Left lung (tissue), 10 donors: ENCODE data around the gene RSU1. TPM values are rescaled to one million over a fixed set of nuclear protein-coding genes. Genes with fewer than 3 reads are reported as not detected.

Experiments used
- ATAC-seq: fragments of 200-7000 bp; cut with Tn5 transposase; one replicate; pipeline ENCODE4 v1.9.1; 2020; ENCODE audit warnings: moderate library complexity
- DNase-seq, 4 donors: peaks; one replicate each; pipeline ENCODE4 v3.0.0-alpha.2; 2013 to 2020
- H3K27ac ChIP-seq, 2 donors: fragments of 200-600 bp; sonication (generic) in 1 of 2; one replicate each; pipeline versions ENCODE4 v1.5.0 to v1.8.0; 2020 to 2021
- H3K27me3 ChIP-seq, 2 donors: fragments of 200-600 bp; sonication (generic) in 1 of 2; one replicate each; pipeline versions ENCODE4 v1.5.0 to v1.8.0; 2020 to 2021
- H3K36me3 ChIP-seq, 2 donors: fragments of 200-600 bp; sonication (generic) in 1 of 2; one replicate each; pipeline versions ENCODE4 v1.5.0 to v1.8.0; 2020 to 2021
- H3K4me1 ChIP-seq, 2 donors: fragments of 200-600 bp; one replicate each; pipeline ENCODE4 v1.8.0; 2021
- H3K4me3 ChIP-seq, 2 donors: fragments of 200-600 bp; sonication (generic) in 1 of 2; one replicate each; pipeline versions ENCODE4 v1.5.0 to v1.8.0; 2020 to 2021; ENCODE audit warnings: mild to moderate bottlenecking in 1 of 2
- H3K9me3 ChIP-seq, 2 donors: fragments of 200-600 bp; sonication (generic) in 1 of 2; one replicate each; pipeline versions ENCODE4 v1.5.0 to v1.8.0; 2020 to 2021
- intact Hi-C, 2 donors: fragments of 100-400 bp; cut with DNase I; formaldehyde crosslinking; loops; one replicate each; pipeline versions ENCODE4 v1.11.2 to v1.14.2; 2022
- polyA plus RNA-seq, 6 donors: library from polyadenylated mRNA; unstranded; fragments of 120-200 nt; gene quantifications; one replicate each; pipeline ENCODE4 v1.2.1, GENCODE V29; 2013; ENCODE audit not compliant: insufficient read length in 6 of 6
- total RNA-seq, 2 donors: library from RNA; stranded (reverse); fragmentation: NEBNext Ultra II Directional; extraction: Animal tissue kit (Norgen Biotek cat#: 25700); gene quantifications; one replicate each; pipeline ENCODE4 v1.2.1, GENCODE V29; 2021
- TF ChIP-seq, protein P1 (sequence below), 2 donors: fragments of 200-600 bp; sonication (generic) in 1 of 2; IDR thresholded peaks; one replicate each; pipeline versions ENCODE4 v1.5.0 to v1.8.0; 2021; ENCODE audit warnings: antibody characterized with exemption in 2 of 2
- donor health status: DM: no; HTN: yes; CAD: no.
- donor health status: DM: no; HTN: no; CAD: no.

The RSU1 gene
- total and polyA plus RNA-seq, 8 donors: 68.1 to 114 (median 85.3) TPM

DNA sequence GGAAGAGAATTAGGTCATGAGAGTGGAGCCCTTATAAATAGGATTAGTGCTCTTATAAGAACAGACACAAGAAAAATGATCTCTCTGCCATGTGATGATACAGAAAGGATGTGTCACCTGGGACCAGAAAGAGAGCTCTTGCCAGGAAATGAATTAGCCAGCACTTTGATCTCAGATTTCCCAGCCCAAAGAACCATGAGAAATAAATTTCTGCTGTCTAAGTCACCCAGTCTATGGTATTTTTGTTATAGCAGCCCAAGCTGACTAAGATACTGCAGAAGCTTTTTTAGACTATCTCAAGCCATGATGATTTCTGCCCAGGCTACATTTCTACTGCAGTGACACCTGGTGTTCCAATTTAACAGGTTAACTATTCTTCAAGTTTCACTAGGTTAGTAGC is 84.8 kb downstream of the RSU1 start:
- Histone ChIP-seq H3K9me3 (peaks cover 0 to 13% of the 10 kb centered on the region in 2 donors), H3K4me1 (no peaks in the 10 kb centered on the region), H3K36me3 (peaks cover 0 to 37% of the 10 kb centered on the region in 2 donors), H3K4me3 (no peak overlapping the region), H3K27me3 (no peaks in the 10 kb centered on the region), H3K27ac (no peak overlapping the region)
- intact Hi-C loops: no loop called here
- TF ChIP-seq, protein P1, sequence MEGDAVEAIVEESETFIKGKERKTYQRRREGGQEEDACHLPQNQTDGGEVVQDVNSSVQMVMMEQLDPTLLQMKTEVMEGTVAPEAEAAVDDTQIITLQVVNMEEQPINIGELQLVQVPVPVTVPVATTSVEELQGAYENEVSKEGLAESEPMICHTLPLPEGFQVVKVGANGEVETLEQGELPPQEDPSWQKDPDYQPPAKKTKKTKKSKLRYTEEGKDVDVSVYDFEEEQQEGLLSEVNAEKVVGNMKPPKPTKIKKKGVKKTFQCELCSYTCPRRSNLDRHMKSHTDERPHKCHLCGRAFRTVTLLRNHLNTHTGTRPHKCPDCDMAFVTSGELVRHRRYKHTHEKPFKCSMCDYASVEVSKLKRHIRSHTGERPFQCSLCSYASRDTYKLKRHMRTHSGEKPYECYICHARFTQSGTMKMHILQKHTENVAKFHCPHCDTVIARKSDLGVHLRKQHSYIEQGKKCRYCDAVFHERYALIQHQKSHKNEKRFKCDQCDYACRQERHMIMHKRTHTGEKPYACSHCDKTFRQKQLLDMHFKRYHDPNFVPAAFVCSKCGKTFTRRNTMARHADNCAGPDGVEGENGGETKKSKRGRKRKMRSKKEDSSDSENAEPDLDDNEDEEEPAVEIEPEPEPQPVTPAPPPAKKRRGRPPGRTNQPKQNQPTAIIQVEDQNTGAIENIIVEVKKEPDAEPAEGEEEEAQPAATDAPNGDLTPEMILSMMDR (IDR thresholded peaks at IDR 0.05): no peak
- ATAC-seq (no peak), DNase-seq (no peak)

DNA sequence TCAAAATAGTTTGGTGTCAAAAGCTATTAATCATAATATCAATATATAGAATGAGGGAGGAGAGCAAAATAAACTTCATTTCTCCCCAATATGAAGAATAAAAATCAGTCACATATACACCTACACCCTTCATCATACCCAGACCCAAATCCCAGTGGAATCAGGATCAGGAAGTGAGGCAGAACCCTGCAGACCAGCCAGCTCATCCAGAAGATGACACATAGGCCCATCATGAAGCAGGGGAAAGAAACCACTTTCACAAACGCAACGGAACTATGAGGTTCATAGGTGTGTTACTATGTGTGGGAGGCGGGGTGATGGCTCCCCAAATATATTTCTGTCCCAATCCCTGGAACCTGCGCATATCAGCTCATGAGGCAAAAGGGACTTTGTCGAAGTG is 89.0 kb downstream of the RSU1 start:
- intact Hi-C loops: no loop called here
- TF ChIP-seq, protein P1 (IDR thresholded peaks at IDR 0.05): no peak

DNA sequence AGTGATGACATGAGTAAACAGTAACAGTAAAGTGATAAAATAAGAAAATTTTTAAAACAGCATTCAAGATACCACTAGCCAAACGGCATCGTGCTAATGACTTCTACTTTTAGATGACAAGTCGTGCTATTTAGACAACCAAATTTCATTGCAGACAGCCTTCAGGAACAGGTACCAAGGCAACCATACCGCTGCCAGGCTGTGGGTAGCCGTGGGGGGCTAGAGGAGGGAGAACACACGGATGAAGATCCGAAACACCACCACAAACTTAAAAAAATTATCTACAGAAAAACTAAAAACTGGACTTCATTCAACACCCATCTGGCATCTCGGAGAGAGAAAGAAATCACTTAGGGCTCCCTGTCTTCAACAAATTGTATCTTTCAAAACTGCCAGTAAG is 89.6 kb downstream of the RSU1 start:
- no peaks in the 10 kb centered on the region for H3K9me3 ChIP-seq
- peaks cover 0 to 32% of the 10 kb centered on the region in 2 donors for H3K36me3 ChIP-seq
- intact Hi-C loops: no loop called here
- no peaks in the 10 kb centered on the region for H3K27me3 ChIP-seq
- DNase-seq: no peak
- H3K4me1 ChIP-seq: no peaks in the 10 kb centered on the region
- ATAC-seq: no peak
- H3K27ac ChIP-seq: no peak overlapping the region
- TF ChIP-seq, protein P1 (IDR thresholded peaks at IDR 0.05): no peak
- no peak overlapping the region for H3K4me3 ChIP-seq

More for the DNA sequence above, 89.0 kb downstream of the RSU1 start:
- ATAC-seq (no peak), DNase-seq (no peak)
- peaks cover 0 to 32% of the 10 kb centered on the region in 2 donors for H3K36me3 ChIP-seq
- H3K9me3 ChIP-seq: no peaks in the 10 kb centered on the region
- H3K27me3 ChIP-seq: no peaks in the 10 kb centered on the region
- no peak overlapping the region for H3K27ac ChIP-seq
- H3K4me1 ChIP-seq: no peaks in the 10 kb centered on the region
- H3K4me3 ChIP-seq: no peak overlapping the region

DNA sequence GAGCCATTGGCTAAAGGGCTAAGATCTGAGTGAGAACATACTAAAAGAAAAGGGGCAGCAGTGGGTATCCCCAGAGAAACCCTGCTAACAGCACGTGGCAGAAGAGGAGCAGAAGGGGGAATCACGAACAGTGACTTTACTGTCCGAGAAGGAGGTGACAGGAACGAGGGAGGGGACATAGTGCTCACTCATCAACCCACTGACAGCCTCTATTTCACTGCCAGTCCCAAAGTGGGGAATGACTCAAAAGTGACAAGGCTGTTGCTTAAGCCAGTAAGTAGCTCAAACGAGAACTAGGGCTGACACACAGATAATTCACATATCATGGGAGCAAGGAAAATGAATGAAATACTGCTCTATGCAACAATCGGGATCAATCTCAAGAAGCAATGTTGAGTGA is 92.7 kb downstream of the RSU1 start:
- Histone ChIP-seq H3K27ac (no peak overlapping the region), H3K9me3 (no peaks in the 10 kb centered on the region), H3K36me3 (peaks cover 0 to 43% of the 10 kb centered on the region in 2 donors), H3K4me1 (no peaks in the 10 kb centered on the region), H3K27me3 (no peaks in the 10 kb centered on the region), H3K4me3 (no peak overlapping the region)
- intact Hi-C loops: no loop called here
- DNase-seq: no peak
- ATAC-seq: no peak
- TF ChIP-seq, protein P1 (IDR thresholded peaks at IDR 0.05): no peak

DNA sequence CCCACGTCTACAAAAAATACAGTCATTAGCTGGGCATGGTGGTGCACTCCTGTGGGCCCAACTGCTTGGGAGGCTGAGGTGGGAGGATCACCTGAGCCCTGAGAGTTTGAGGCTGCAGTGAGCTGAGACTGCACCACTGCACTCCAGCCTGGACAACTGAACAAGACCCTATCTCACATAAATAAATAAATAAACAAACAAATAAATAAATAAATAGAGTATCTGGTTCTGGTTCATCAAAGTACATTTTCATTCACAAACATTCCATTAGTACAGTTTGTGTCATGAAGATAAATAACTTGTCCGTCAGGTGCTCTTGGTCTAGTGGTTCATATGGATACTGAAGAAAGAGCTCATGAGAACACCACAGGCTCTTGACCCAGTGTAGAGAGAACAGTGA is 96.4 kb downstream of the RSU1 start:
- ATAC-seq (no peak), DNase-seq (no peak)
- TF ChIP-seq, protein P1 (IDR thresholded peaks at IDR 0.05): no peak
- intact Hi-C loops: no loop called here
- no peak overlapping the region for H3K4me3 ChIP-seq
- H3K4me1 ChIP-seq: no peaks in the 10 kb centered on the region
- no peaks in the 10 kb centered on the region for H3K9me3 ChIP-seq
- peaks cover 0 to 28% of the 10 kb centered on the region in 2 donors for H3K36me3 ChIP-seq
- no peak overlapping the region for H3K27ac ChIP-seq
- H3K27me3 ChIP-seq: no peaks in the 10 kb centered on the region
